ENCODE results near the gene JMY.

The JMY gene

DNA sequence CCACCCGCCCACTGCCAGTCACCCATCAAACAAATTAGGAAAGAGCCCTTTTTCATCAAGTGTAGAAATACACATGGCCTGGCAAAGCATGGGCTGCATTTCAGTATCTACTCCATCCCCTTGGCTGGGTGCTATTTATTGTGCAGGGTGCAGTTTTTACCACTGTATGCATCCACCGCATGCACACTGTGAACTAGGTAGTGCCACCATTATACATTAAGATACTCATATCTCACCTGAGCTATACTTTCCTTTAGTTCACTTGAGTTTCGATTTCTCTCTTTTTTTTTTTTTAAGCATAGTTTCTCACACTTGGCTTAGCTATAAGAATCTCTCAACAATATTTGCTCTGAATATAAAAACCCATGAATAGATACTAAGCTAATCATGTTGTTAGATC lies 49.4 kb downstream of the JMY start:
- TF ChIP-seq, protein P1, sequence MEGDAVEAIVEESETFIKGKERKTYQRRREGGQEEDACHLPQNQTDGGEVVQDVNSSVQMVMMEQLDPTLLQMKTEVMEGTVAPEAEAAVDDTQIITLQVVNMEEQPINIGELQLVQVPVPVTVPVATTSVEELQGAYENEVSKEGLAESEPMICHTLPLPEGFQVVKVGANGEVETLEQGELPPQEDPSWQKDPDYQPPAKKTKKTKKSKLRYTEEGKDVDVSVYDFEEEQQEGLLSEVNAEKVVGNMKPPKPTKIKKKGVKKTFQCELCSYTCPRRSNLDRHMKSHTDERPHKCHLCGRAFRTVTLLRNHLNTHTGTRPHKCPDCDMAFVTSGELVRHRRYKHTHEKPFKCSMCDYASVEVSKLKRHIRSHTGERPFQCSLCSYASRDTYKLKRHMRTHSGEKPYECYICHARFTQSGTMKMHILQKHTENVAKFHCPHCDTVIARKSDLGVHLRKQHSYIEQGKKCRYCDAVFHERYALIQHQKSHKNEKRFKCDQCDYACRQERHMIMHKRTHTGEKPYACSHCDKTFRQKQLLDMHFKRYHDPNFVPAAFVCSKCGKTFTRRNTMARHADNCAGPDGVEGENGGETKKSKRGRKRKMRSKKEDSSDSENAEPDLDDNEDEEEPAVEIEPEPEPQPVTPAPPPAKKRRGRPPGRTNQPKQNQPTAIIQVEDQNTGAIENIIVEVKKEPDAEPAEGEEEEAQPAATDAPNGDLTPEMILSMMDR (IDR thresholded peaks at IDR 0.05; ENCODE audit: low read depth, low read length) = no peak
- no peak for DNase-seq (ENCODE audit: low read depth in 2 of 2)
- no peak overlapping the region for H3K4me3 ChIP-seq (replicated peaks in 1 of 2; ENCODE audit: low read depth in 2 of 2, low read length in 2 of 2)

DNA sequence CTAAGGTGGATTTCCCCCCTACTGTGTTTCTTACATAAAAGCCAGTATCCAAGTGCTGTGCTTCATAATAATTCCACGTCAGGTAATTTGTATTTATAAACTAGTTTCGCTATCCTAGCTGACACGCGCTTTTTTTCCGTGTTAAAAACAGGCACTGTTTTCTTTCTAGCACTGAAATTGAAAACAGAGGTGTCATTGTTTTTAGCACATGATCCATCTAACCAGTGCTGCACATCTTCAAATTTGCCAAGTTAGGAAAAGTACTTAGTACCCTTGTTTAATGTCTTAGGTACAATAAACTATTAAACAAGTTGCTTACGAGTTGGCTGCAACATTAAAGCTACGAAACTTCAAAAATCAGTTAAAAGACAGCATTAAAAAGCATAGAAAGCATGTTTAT lies 49.9 kb downstream of the JMY start:
- TF ChIP-seq, protein P1 (IDR thresholded peaks at IDR 0.05; ENCODE audit: low read depth, low read length) = no peak
- H3K4me3 ChIP-seq (replicated peaks in 1 of 2; ENCODE audit: low read depth in 2 of 2, low read length in 2 of 2) = no peak overlapping the region
- no peak for DNase-seq (ENCODE audit: low read depth in 2 of 2)

DNA sequence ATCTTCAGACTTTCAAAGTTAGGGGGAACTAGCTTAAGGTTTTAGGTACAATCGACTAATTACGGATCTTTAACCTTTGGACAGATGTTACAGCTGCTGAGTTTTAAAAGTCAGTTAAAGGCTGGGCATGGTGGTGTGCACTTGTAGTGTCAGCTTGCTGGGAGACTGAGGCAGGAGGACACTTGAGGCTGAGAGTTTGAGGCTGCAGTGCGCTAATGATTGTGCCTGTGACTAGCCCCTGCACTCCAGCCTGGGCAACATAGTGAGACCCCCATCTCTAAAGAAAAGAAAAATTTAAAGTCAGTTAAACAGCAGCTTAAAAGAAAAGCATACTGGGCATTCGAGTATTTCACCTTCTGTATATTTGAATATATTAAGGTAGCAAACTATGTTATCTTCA lies 51.4 kb downstream of the JMY start:
- TF ChIP-seq, protein P1 (IDR thresholded peaks at IDR 0.05; ENCODE audit: low read depth, low read length) = no peak
- DNase-seq (ENCODE audit: low read depth in 2 of 2) = no peak

DNA sequence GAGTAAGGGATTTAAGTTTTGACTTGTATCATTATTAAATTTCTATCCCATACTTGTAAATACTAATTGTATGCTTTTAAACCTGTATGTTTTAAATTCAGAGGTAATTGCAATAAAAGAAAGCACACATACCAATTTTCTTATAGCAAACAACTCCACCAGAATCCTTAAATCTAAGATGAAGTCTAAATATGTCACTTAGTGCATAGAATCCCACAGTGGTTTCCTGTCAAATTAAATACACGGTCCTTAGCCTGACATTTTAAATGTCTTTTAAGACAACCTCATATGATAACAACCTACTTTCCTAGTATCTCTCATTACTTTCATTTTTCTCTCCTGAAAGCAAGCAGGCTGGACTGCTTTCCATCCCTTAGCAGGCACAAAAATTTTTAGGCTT lies 52.0 kb downstream of the JMY start:
- DNase-seq (ENCODE audit: low read depth in 2 of 2) = no peak
- TF ChIP-seq, protein P1 (IDR thresholded peaks at IDR 0.05; ENCODE audit: low read depth, low read length) = no peak
- H3K4me3 ChIP-seq (replicated peaks in 1 of 2; ENCODE audit: low read depth in 2 of 2, low read length in 2 of 2) = no peak overlapping the region

More for the DNA sequence above, 51.4 kb downstream of the JMY start:
- H3K4me3 ChIP-seq (replicated peaks in 1 of 2; ENCODE audit: low read depth in 2 of 2, low read length in 2 of 2) = no peak overlapping the region

DNA sequence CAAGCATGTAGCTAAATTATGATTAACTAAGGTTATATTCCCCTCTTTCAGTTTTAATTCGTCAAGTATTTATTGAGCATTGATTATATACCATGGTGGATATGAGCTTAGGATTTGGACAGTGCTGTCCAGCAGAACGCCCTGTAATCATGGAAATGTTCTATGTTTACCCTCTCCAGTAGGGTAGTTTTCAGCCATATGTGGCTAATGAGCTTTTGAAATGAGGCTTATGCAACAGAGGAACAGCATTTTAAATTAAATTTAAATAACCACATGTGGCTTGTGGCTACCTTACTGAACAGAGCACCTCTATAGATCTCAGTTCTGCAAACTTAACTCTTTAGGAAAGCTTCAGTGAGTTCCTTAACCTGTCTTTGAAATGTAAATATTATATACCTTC lies 59.1 kb downstream of the JMY start:
- H3K4me3 ChIP-seq (replicated peaks in 1 of 2; ENCODE audit: low read depth in 2 of 2, low read length in 2 of 2) = no peak overlapping the region
- TF ChIP-seq, protein P1 (IDR thresholded peaks at IDR 0.05; ENCODE audit: low read depth, low read length) = no peak

DNA sequence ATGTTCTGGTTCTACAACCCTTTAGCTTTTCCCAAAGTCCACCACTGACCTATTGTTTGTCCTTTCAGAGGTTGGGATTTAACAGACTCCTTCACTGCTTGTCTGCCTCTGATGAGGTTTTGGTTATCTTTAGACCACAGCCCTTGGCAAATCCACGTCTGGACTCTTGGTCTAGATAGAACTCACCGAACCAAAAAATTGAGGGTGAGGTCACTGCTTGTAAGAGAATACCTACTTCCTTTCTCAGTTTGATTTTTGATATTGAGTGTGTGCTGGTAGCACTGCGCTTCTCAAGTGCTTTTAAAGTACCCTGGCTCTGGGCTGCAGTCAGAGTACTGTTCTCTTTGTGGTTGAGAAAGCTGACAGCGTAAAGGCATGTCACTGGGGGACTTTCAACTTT lies 61.7 kb downstream of the JMY start:
- peak; percentile 0 to 21 for DNase-seq (ENCODE audit: low read depth in 2 of 2)
- TF ChIP-seq, protein P1 (IDR thresholded peaks at IDR 0.05; ENCODE audit: low read depth, low read length) = no peak
- H3K4me3 ChIP-seq (replicated peaks in 1 of 2; ENCODE audit: low read depth in 2 of 2, low read length in 2 of 2) = no peak overlapping the region

More for the DNA sequence above, 59.1 kb downstream of the JMY start:
- no peak for DNase-seq (ENCODE audit: low read depth in 2 of 2)

DNA sequence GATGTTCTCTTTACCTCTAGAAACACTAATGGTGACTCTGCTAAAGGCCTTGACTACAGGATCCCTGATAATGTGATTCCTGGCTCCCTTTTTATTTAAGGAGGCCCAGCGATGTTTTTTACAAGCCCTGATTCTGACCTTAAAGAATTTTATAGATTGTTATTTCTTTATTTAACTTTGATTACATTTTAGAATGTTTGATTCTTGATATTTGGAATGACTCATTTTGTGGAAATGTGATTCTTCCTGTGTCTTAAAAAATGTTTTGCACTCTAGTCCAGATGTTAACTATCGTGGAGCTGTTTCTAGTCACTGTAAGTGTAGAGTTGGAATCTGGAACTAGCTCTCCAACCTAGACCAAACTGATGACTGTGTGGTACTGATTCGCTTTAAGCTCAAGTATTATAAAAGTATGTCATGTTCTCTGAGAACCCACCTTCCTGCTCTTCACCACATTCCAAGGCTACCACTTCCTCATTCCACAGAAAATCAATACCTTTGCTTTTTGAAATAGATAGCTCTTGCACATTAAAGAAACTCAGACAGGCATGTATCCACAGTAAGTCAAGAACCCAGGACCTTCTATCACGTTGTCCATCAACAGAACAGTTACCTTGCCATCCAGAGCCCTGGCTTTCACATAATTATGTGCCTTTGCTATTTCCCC lies 65.2 kb downstream of the JMY start:
- no peak overlapping the region for H3K4me3 ChIP-seq (replicated peaks in 1 of 2; ENCODE audit: low read depth in 2 of 2, low read length in 2 of 2)
- TF ChIP-seq, protein P1 (IDR thresholded peaks at IDR 0.05; ENCODE audit: low read depth, low read length) = no peak
- DNase-seq (ENCODE audit: low read depth in 2 of 2) = peak in 1 of 2 donors; percentile 12

All from cardiac fibroblast (primary cell).